ENCODE measurements around the gene TMEM117. TPM values are rescaled to one million over a fixed set of nuclear protein-coding genes. Genes with fewer than 3 reads are reported as not detected.

Gene TMEM117
- total and polyA plus RNA-seq, 2 donors (not counting 3 experiments of a cell fraction or from before 2014, with no cell fraction given): 1.2 to 3.8 TPM

- dilution Hi-C loops (cut with MboI; ENCODE audit: extremely low pct_ligation_motif_present, low sequenced_read_pairs) (no loop called here), intact Hi-C loops (cut with micrococcal nuclease) (no loop called here)
- Histone ChIP-seq H3K36me3 (ENCODE audit: control insufficient read depth in 2 of 2, extremely low read depth in 1 of 2, insufficient read depth in 2 of 2, low read length in 2 of 2) (no peaks in the 10 kb centered on the region), H3K9me3 (replicated peaks; ENCODE audit: control insufficient read depth, insufficient read depth, low read length) (no peaks in the 10 kb centered on the region), H3K79me2 (ENCODE audit: control insufficient read depth, insufficient read depth, low read length) (no peaks in the 10 kb centered on the region), H3K4me2 (ENCODE audit: insufficient read depth, low read length) (no peak overlapping the region), H3K4me1 (ENCODE audit: control insufficient read depth, extremely low read depth, insufficient read depth, low read length) (no peaks in the 10 kb centered on the region), H3K4me3 (replicated peaks in 1 of 3; ENCODE audit: insufficient read depth in 1 of 3, low read depth in 1 of 3, low read length in 3 of 3) (no peak overlapping the region), H4K20me1 (replicated peaks; ENCODE audit: control insufficient read depth, extremely low read depth, insufficient read depth, low read length) (no peaks in the 10 kb centered on the region), H3K27ac (ENCODE audit: insufficient read depth, low read depth, low read length) (no peak overlapping the region), H3K9me1 (replicated peaks; ENCODE audit: control insufficient read depth, extremely low read depth, insufficient read depth, low read length) (no peaks in the 10 kb centered on the region), H2AFZ (ENCODE audit: low read depth, low read length) (no peak overlapping the region), H3K9ac (replicated peaks; ENCODE audit: extremely low read depth, insufficient read depth, low read length) (no peak overlapping the region), H3K27me3 (ENCODE audit: control insufficient read depth in 2 of 2, insufficient read depth in 2 of 2, low read length in 2 of 2) (no peaks in the 10 kb centered on the region)
- DNase-seq (ENCODE audit: low read depth, low spot score): no peak
- POLR2A ChIA-PET: no interaction called here
- CTCF ChIA-PET: no interaction called here
- BruUV-seq (replicated peaks): no TSS peak
- no peak for FAIRE-seq
- TF ChIP-seq MAX (IDR thresholded peaks at IDR 0.05; ENCODE audit: insufficient read depth, insufficient read length) (no peak), POLR2A (IDR thresholded peaks at IDR 0.05; ENCODE audit: low read depth, low read length) (no peak), JUN (IDR thresholded peaks at IDR 0.05; ENCODE audit: borderline replicate concordance, insufficient read depth, insufficient read length, low read depth) (no peak), FOS (IDR thresholded peaks at IDR 0.05; ENCODE audit: borderline replicate concordance, insufficient read depth, low read length) (no peak), POLR2AphosphoS5 (IDR thresholded peaks at IDR 0.05; ENCODE audit: insufficient read depth, low read depth, low read length) (no peak), MYC (IDR thresholded peaks at IDR 0.05; ENCODE audit: low read depth, low read length) (no peak), EZH2 (IDR thresholded peaks at IDR 0.05; ENCODE audit: borderline replicate concordance, low read depth, low read length, severe bottlenecking) (no peak), GATA2 (IDR thresholded peaks at IDR 0.05; ENCODE audit: insufficient read depth, insufficient read length, low read depth, low read length) (no peak), CTCF (IDR thresholded peaks at IDR 0.05; ENCODE audit: extremely low read depth in 1 of 2, insufficient read depth in 1 of 2, low read depth in 1 of 2, low read length in 2 of 2) (no peak)
Observed at GRCh38 chr12:44295958-44296623, 460.2 kb downstream of the TMEM117 start.

All from endothelial cell of umbilical vein (primary cell).